GM20000 (cell line): ENCODE measurements around the gene MACROD1.

Experiments used
- DNase-seq: peaks from one replicate; pipeline ENCODE4 v3.0.0; 2012; ENCODE audit warnings: low spot score
- CTCF ChIP-seq: IDR thresholded peaks from 2 replicates; pipeline ENCODE4 v1.5.1; 2012; ENCODE audit warnings: mild to moderate bottlenecking, control low read depth; ENCODE audit errors: extremely low read depth, missing control alignments

Gene MACROD1

GRCh38 chr11:64157631-64158394, 8.1 kb downstream of the MACROD1 start:
- TF ChIP-seq CTCF: no peak
- no peak for DNase-seq

GRCh38 chr11:64156235-64157011, 9.5 kb downstream of the MACROD1 start:
- no peak for TF ChIP-seq CTCF
- DNase-seq: no peak

- DNase-seq: no peak
- no peak for TF ChIP-seq CTCF
These were observed 12.1 kb downstream of the MACROD1 start for GRCh38 chr11:64153812-64154211.

GRCh38 chr11:64152841-64153691, 12.8 kb downstream of the MACROD1 start:
- DNase-seq: peak; percentile 93
- TF ChIP-seq CTCF: peak; percentile 100

DNA sequence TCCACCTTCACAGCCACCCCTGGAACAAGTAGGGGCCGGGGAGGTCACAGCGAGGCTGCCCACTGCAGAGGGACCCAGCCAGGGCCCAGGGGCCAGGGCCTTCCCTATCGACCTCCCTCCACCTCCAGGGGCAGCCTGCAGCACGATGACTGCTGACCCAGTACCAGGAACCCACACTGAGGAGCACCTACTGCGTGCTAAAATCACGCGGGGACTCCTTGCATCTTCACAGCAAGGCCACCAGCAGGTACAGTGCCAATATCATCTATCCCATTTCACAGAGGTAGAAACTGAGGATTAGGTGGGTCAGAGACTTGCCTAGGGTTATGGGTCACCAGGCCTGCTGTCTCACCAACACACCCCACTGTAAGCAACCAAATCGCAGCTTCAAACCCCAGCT, 14.6 kb downstream of the MACROD1 start:
- DNase-seq: no peak
- TF ChIP-seq CTCF: no peak

- no peak for DNase-seq
- TF ChIP-seq CTCF: no peak
These were observed 15.3 kb downstream of the MACROD1 start for GRCh38 chr11:64150481-64151239.
